Measurements from ENCODE around the gene TAP1. TPM values are rescaled to one million over a fixed set of nuclear protein-coding genes. Genes with fewer than 3 reads are reported as not detected.

Gene TAP1
- total and polyA plus RNA-seq, 9 of the 15 experiments (the other 6 are each of a cell fraction or from before 2014, with no cell fraction given): 1.3 to 6.0 (median 4.2) TPM

DNA sequence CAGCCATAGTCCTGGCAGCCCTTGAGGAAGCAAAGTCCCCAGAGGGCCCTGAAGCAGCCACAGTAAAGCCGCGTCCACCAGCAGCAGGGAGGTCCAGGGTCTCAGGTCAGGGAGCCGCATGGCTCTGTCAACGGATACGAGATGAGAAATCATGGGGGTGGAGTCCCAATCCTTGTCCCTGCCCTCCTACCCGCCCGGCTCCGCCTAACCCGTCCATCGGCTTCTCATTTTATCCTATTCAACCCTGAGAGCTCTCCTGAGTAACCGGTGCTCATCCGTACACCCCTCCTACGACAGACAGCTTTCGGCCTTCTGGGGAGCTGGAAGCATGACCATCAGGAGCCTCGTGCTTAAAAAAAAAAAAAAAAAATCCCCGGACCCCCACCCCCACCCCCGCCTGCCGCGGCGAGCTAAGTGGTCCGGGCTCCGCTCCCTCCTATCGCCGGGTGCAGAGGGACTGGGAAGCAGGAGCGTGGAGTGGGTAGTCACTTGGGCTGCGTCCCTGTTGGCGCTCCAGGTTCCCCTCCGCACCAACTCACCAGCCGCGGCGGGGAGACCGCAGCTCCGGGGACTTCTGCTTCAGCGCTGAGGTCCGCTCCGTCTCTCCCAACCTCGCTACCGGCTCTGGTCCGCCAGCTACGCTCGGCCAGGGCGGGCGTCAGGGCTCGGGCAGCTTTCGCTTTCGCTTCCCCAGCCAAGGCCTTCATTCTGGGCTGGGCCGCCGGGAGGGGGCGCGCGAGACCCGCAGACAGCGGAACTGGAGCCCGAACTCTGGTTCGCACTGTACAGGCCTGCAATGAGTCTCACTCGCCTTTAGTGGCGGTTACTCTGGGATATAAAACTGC, 15.2 kb downstream of the TAP1 start, which contains the start of gene TAP2:
TAP2 (minus strand) TSS at position 626 of the 845 bp plus-strand sequence; CDS start at position 120, 506 bp downstream.
- Histone ChIP-seq H3K9me3 (replicated peaks; ENCODE audit: control insufficient read depth, insufficient read depth, low read depth, low read length) (no peaks in the 10 kb centered on the region), H2AFZ (ENCODE audit: low read depth, low read length) (peak within 1 kb of the TSS; percentile 99), H3K4me1 (replicated peaks in 1 of 2; ENCODE audit: control insufficient read depth in 2 of 2, insufficient read depth in 2 of 2, low read length in 2 of 2) (peaks cover 6 to 9% of the 10 kb centered on the region in 2 experiments; a peak in 3 of 5 replicates), H3K9me1 (ENCODE audit: control insufficient read depth, insufficient read depth, low read length) (no peaks in the 10 kb centered on the region), H3K27ac (ENCODE audit: extremely low read depth, low read depth, low read length) (peak within 1 kb of the TSS; percentile 75), H3K36me3 (ENCODE audit: control insufficient read depth, insufficient read depth, low read length) (peaks cover 30% of the 10 kb centered on the region; the same call in 2 of the 3 replicates), H4K20me1 (replicated peaks; ENCODE audit: control insufficient read depth, insufficient read depth, low read length) (no peaks in the 10 kb centered on the region), H3K79me2 (ENCODE audit: control insufficient read depth, insufficient read depth, low read length) (peaks cover 11% of the 10 kb centered on the region; the same call in 2 of the 3 replicates), H3K4me3 (peak within 1 kb of the TSS; percentile 73), H3K4me2 (ENCODE audit: insufficient read depth, low read length) (peak within 1 kb of the TSS; percentile 88), H3K27me3 (ENCODE audit: control insufficient read depth in 2 of 2, insufficient read depth in 2 of 2, low read length in 2 of 2) (no peaks in the 10 kb centered on the region), H3K9ac (ENCODE audit: insufficient read depth in 1 of 2, low read depth in 2 of 2, low read length in 2 of 2) (peak within 1 kb of the TSS; percentile 67 to 97)
- FAIRE-seq (peak; percentile 94), ATAC-seq (peak; percentile 94), DNase-seq (ENCODE audit: extremely low read depth in 1 of 4, low spot score in 3 of 4) (peak; percentile 94 to 97 (median 96))
- WGBS (ENCODE audit: insufficient coverage, low coverage, missing lambda C conversion rate): under 1% methylated on average over 46 of the region's 57 CpGs
- BruUV-seq (replicated peaks): no TSS peak
- in situ Hi-C loops (cut with MboI): no loop called here
- ChIA-PET POLR2A (interaction anchor here (0.5 to 5.1 kb wide), 20 partner anchors 10 to 1307 kb away, joined by 3 to 56 read pairs (median 6); partner anchors contain the start of genes PSMB9, RPS18 and TAP1), CTCF (ENCODE audit: low intra/inter-chr PET ratio) (interaction anchor here (0.6 to 6.6 kb wide), 5 partner anchors 16 to 147 kb away, joined by 3 to 66 read pairs (median 3); partner anchors contain the start of genes PSMB9 and TAP1)
- intact Hi-C loops (cut with micrococcal nuclease): loop anchor here (1.0 kb wide), 3 partner anchors 15 to 146 kb away; partner anchors contain the start of gene TAP1
- TF ChIP-seq MAFF (IDR thresholded peaks at IDR 0.05; ENCODE audit: low read length): no peak
- TF ChIP-seq KDM5B (IDR thresholded peaks at IDR 0.05; ENCODE audit: insufficient replicate concordance, low read depth, low read length): peak; percentile 63
- TF ChIP-seq CLOCK (CRISPR knock-in tag; IDR thresholded peaks at IDR 0.05; ENCODE audit: borderline replicate concordance): no peak
- TF ChIP-seq ZFPM2 (CRISPR knock-in tag; IDR thresholded peaks at IDR 0.05): no peak
- no peak for TF ChIP-seq HDGF (IDR thresholded peaks at IDR 0.05)
- no peak for TF ChIP-seq ZNF717 (CRISPR knock-in tag; IDR thresholded peaks at IDR 0.05)
- TF ChIP-seq BHLHE40 (IDR thresholded peaks at IDR 0.05; ENCODE audit: low read length): peak; percentile 28; the same call in 1 of the 2 replicates
- no peak; the same call in 1 of the 2 replicates for TF ChIP-seq DPF2 (IDR thresholded peaks at IDR 0.05)
- TF ChIP-seq SIRT6 (IDR thresholded peaks at IDR 0.05; ENCODE audit: low read depth, low read length): no peak
- no peak for TF ChIP-seq ZNF507 (tag; conservative IDR thresholded peaks at IDR 0.05)
- no peak for TF ChIP-seq U2AF2 (optimal IDR thresholded peaks at IDR 0.05; ENCODE audit: low read depth, low read length)
- peak; percentile 46 for TF ChIP-seq NFIC (IDR thresholded peaks at IDR 0.05)
- no peak for TF ChIP-seq SETDB1 (IDR thresholded peaks at IDR 0.05; ENCODE audit: low read length)
- TF ChIP-seq SREBF1 (IDR thresholded peaks at IDR 0.05; ENCODE audit: borderline replicate concordance, low read depth, low read length): no peak
- no peak for TF ChIP-seq ZNF699 (CRISPR knock-in tag; IDR thresholded peaks at IDR 0.05; ENCODE audit: insufficient replicate concordance)
- TF ChIP-seq SNRNP70 (optimal IDR thresholded peaks at IDR 0.05; ENCODE audit: low read depth, low read length): no peak
- TF ChIP-seq MECOM (CRISPR knock-in tag; IDR thresholded peaks at IDR 0.05): no peak
- TF ChIP-seq ZC3H11A (IDR thresholded peaks at IDR 0.05; ENCODE audit: low read depth, low read length): 0 out of 2 replicates have a peak, but pooled peaks have one; percentile 27
- peak; percentile 87 for TF ChIP-seq POLR2G (IDR thresholded peaks at IDR 0.05; ENCODE audit: low read depth, low read length)
- no peak for TF ChIP-seq BRD9 (IDR thresholded peaks at IDR 0.05; ENCODE audit: low read depth, partially characterized antibody)
- peak; percentile 56; the same call in 1 of the 2 replicates for TF ChIP-seq STAG1 (CRISPR knock-in tag; IDR thresholded peaks at IDR 0.05; ENCODE audit: borderline replicate concordance)
- 0 out of 2 replicates have a peak, but pooled peaks have one; percentile 45 for TF ChIP-seq ZNF197 (CRISPR knock-in tag; IDR thresholded peaks at IDR 0.05; ENCODE audit: low read depth)

Measured in K562 (cell line).